ENCODE results near the gene MRPS2.

MRPS2 gene

GRCh38 chr9:135476561-135477355 lies 23.7 kb upstream of the MRPS2 start:
- no peak for ATAC-seq
- peaks cover 80% of the 10 kb centered on the region for H3K27me3 Mint-ChIP-seq
- peaks cover 6% of the 10 kb centered on the region for H3K4me1 Mint-ChIP-seq
- H3K27ac Mint-ChIP-seq = no peak overlapping the region
- no peak overlapping the region for H3K4me3 Mint-ChIP-seq
- no peaks in the 10 kb centered on the region for H3K9me3 Mint-ChIP-seq
- DNase-seq = no peak

- H3K27ac Mint-ChIP-seq = no peak overlapping the region
- peak overlapping the region in 1 of 2 donors; percentile 21 for H3K4me3 Mint-ChIP-seq
- H3K4me1 Mint-ChIP-seq = peaks cover 6% of the 10 kb centered on the region
- H3K9me3 Mint-ChIP-seq = no peaks in the 10 kb centered on the region
- DNase-seq (no peak), ATAC-seq (no peak)
- H3K27me3 Mint-ChIP-seq = peaks cover 79% of the 10 kb centered on the region
These were observed 22.3 kb upstream of the MRPS2 start for GRCh38 chr9:135478191-135478590.

GRCh38 chr9:135478829-135479468 lies 21.5 kb upstream of the MRPS2 start:
- ATAC-seq = peak; percentile 28

GRCh38 chr9:135479469-135480052 lies 20.9 kb upstream of the MRPS2 start, which contains the start of gene PPP1R26:
Gene PPP1R26 (plus strand): TSS chr9:135479782. CDS start chr9:135484511, 4,729 bp downstream.
- Mint-ChIP-seq H3K27ac (peak within 1 kb of the TSS in 1 of 2 donors; percentile 49), H3K27me3 (peaks cover 79% of the 10 kb centered on the region), H3K4me1 (peaks cover 6% of the 10 kb centered on the region), H3K9me3 (no peaks in the 10 kb centered on the region), H3K4me3 (peak within 1 kb of the TSS; percentile 87 to 91)
- peak; percentile 44 for ATAC-seq
- DNase-seq = no peak

More at GRCh38 chr9:135478829-135479468, 21.5 kb upstream of the MRPS2 start:
- H3K27ac Mint-ChIP-seq = peak overlapping the region in 1 of 2 donors; percentile 49
- H3K4me1 Mint-ChIP-seq = peaks cover 6% of the 10 kb centered on the region
- H3K9me3 Mint-ChIP-seq = no peaks in the 10 kb centered on the region
- DNase-seq = no peak
- peak overlapping the region; percentile 87 to 91 for H3K4me3 Mint-ChIP-seq
- peaks cover 81% of the 10 kb centered on the region for H3K27me3 Mint-ChIP-seq

GRCh38 chr9:135480071-135480939 lies 20.2 kb upstream of the MRPS2 start:
- no peak overlapping the region for H3K27ac Mint-ChIP-seq
- no peaks in the 10 kb centered on the region for H3K9me3 Mint-ChIP-seq
- H3K4me3 Mint-ChIP-seq = peak overlapping the region; percentile 22 to 41
- DNase-seq (no peak), ATAC-seq (peak; percentile 58)
- peaks cover 83% of the 10 kb centered on the region for H3K27me3 Mint-ChIP-seq
- H3K4me1 Mint-ChIP-seq = peaks cover 6% of the 10 kb centered on the region

- Mint-ChIP-seq H3K9me3 (no peaks in the 10 kb centered on the region), H3K27ac (no peak overlapping the region), H3K27me3 (peaks cover 80% of the 10 kb centered on the region), H3K4me1 (peaks cover 6% of the 10 kb centered on the region), H3K4me3 (no peak overlapping the region)
- DNase-seq = no peak
- peak; percentile 51 for ATAC-seq
These were observed 19.6 kb upstream of the MRPS2 start for GRCh38 chr9:135480940-135481310.

- ATAC-seq = no peak
- no peak for DNase-seq
- no peak overlapping the region for H3K4me3 Mint-ChIP-seq
- peaks cover 68% of the 10 kb centered on the region for H3K27me3 Mint-ChIP-seq
- peaks cover 6% of the 10 kb centered on the region for H3K4me1 Mint-ChIP-seq
- no peaks in the 10 kb centered on the region for H3K9me3 Mint-ChIP-seq
- H3K27ac Mint-ChIP-seq = no peak overlapping the region
These were observed 18.3 kb upstream of the MRPS2 start for GRCh38 chr9:135482015-135482754.

GRCh38 chr9:135484460-135485277 lies 15.8 kb upstream of the MRPS2 start:
- no peaks in the 10 kb centered on the region for H3K9me3 Mint-ChIP-seq
- no peak overlapping the region for H3K27ac Mint-ChIP-seq
- no peaks in the 10 kb centered on the region for H3K4me1 Mint-ChIP-seq
- H3K4me3 Mint-ChIP-seq = no peak overlapping the region
- H3K27me3 Mint-ChIP-seq = peaks cover 48% of the 10 kb centered on the region
- ATAC-seq (no peak), DNase-seq (no peak)

- Mint-ChIP-seq H3K27ac (no peak overlapping the region), H3K4me3 (no peak overlapping the region), H3K4me1 (no peaks in the 10 kb centered on the region), H3K9me3 (no peaks in the 10 kb centered on the region), H3K27me3 (peaks cover 47% of the 10 kb centered on the region)
- no peak for ATAC-seq
- no peak for DNase-seq
These were observed 15.1 kb upstream of the MRPS2 start for GRCh38 chr9:135485385-135485784.

GRCh38 chr9:135485832-135486231 lies 14.7 kb upstream of the MRPS2 start:
- no peak for ATAC-seq
- H3K9me3 Mint-ChIP-seq = no peaks in the 10 kb centered on the region
- H3K27ac Mint-ChIP-seq = no peak overlapping the region
- no peaks in the 10 kb centered on the region for H3K4me1 Mint-ChIP-seq
- no peak overlapping the region for H3K4me3 Mint-ChIP-seq
- peaks cover 42% of the 10 kb centered on the region for H3K27me3 Mint-ChIP-seq
- DNase-seq = no peak

GRCh38 chr9:135486267-135487065 lies 14.0 kb upstream of the MRPS2 start:
- ATAC-seq (no peak), DNase-seq (no peak)
- Mint-ChIP-seq H3K9me3 (no peaks in the 10 kb centered on the region), H3K4me3 (no peak overlapping the region), H3K27me3 (peaks cover 41% of the 10 kb centered on the region), H3K4me1 (no peaks in the 10 kb centered on the region), H3K27ac (no peak overlapping the region)

GRCh38 chr9:135487281-135488012 lies 13.0 kb upstream of the MRPS2 start:
- Mint-ChIP-seq H3K27me3 (peaks cover 35% of the 10 kb centered on the region), H3K9me3 (no peaks in the 10 kb centered on the region), H3K4me1 (no peaks in the 10 kb centered on the region), H3K27ac (no peak overlapping the region), H3K4me3 (no peak overlapping the region)
- no peak for DNase-seq
- ATAC-seq = no peak

- no peak for ATAC-seq
- H3K4me3 Mint-ChIP-seq = no peak overlapping the region
- no peaks in the 10 kb centered on the region for H3K9me3 Mint-ChIP-seq
- no peaks in the 10 kb centered on the region for H3K4me1 Mint-ChIP-seq
- H3K27ac Mint-ChIP-seq = no peak overlapping the region
- no peak for DNase-seq
- H3K27me3 Mint-ChIP-seq = peaks cover 36% of the 10 kb centered on the region
These were observed 12.5 kb upstream of the MRPS2 start for GRCh38 chr9:135488013-135488330.
